DND-41 (cell line): ENCODE data around the gene ARSJ.
"Not testable (repeated sequence)": the region's sequence is repeated elsewhere in the genome, so short reads cannot be mapped to it uniquely, and the experiment has no call there.

Source experiments
- ATAC-seq: fragments of 200-7000 bp; cut with Tn5 transposase; 3 replicates; pipeline ENCODE4 v1.9.1; 2021; ENCODE audit warnings: low read depth; ENCODE audit not compliant: insufficient read depth
- DNase-seq: peaks from one replicate; pipeline ENCODE4 v3.0.0-alpha.2; 2020
- H2AFZ ChIP-seq: 2 replicates; pipeline ENCODE4 v1.6.0; 2012; ENCODE audit warnings: low read depth, low read length
- H3K27ac ChIP-seq: 2 replicates; pipeline ENCODE4 v1.5.1; 2012; ENCODE audit warnings: low read length, inconsistent platforms
- H3K27me3 ChIP-seq: fragments of 200-600 bp; sonication (generic); 2 replicates; pipeline ENCODE4 v1.6.0; 2012; ENCODE audit warnings: low read length, mild to moderate bottlenecking, inconsistent platforms; ENCODE audit not compliant: insufficient read depth, poor library complexity
- H3K36me3 ChIP-seq: 2 replicates; pipeline ENCODE4 v1.5.1; 2012; ENCODE audit warnings: low read length, inconsistent platforms; ENCODE audit not compliant: insufficient read depth
- H3K4me1 ChIP-seq: 2 replicates; pipeline ENCODE4 v1.5.1; 2012; ENCODE audit warnings: mild to moderate bottlenecking, low read length; ENCODE audit not compliant: insufficient read depth
- H3K4me2 ChIP-seq: 2 replicates; pipeline ENCODE4 v1.6.0; 2012; ENCODE audit warnings: mild to moderate bottlenecking, moderate library complexity, low read length, inconsistent platforms; ENCODE audit not compliant: insufficient read depth
- H3K4me3 ChIP-seq, 2 experiments: fragments of 200-600 bp in 1 of 2; shearing (Covaris generic) in 1 of 2; 2 replicates each; pipeline ENCODE4 v1.5.1; 2012 to 2016; ENCODE audit warnings: inconsistent platforms in 2 of 2, low read length in 2 of 2, mild to moderate bottlenecking in 2 of 2, low read depth in 1 of 2, moderate library complexity in 1 of 2
- H3K79me2 ChIP-seq: 2 replicates; pipeline ENCODE4 v1.6.0; 2012; ENCODE audit warnings: low read length, inconsistent platforms; ENCODE audit not compliant: insufficient read depth
- H3K9ac ChIP-seq: 2 replicates; pipeline ENCODE4 v1.6.0; 2012; ENCODE audit warnings: low read depth, mild to moderate bottlenecking, inconsistent platforms, low read length, moderate library complexity
- H3K9me3 ChIP-seq: 2 replicates; pipeline ENCODE4 v1.5.1; 2012; ENCODE audit warnings: low read length, moderate library complexity, mild to moderate bottlenecking, inconsistent platforms; ENCODE audit not compliant: insufficient read depth, severe bottlenecking
- H4K20me1 ChIP-seq: 2 replicates; pipeline ENCODE4 v1.6.0; 2012; ENCODE audit warnings: low read length; ENCODE audit not compliant: insufficient read depth
- CTCF ChIP-seq: IDR thresholded peaks from 2 replicates; pipeline ENCODE4 v1.5.1; 2012; ENCODE audit warnings: borderline replicate concordance, low read length, moderate library complexity, mild to moderate bottlenecking; ENCODE audit not compliant: poor library complexity, severe bottlenecking; ENCODE audit errors: extremely low read depth
- EZH2 ChIP-seq: IDR thresholded peaks from 3 replicates; pipeline ENCODE4 v1.6.1; 2012; ENCODE audit warnings: borderline replicate concordance, low read depth, mild to moderate bottlenecking, moderate library complexity, low read length, inconsistent platforms; ENCODE audit not compliant: severe bottlenecking

The ARSJ gene

GRCh38 chr4:114012749-114013148 lies 33.3 kb upstream of the ARSJ start:
- TF ChIP-seq CTCF: no peak
- TF ChIP-seq EZH2: no peak
- ATAC-seq (no peak), DNase-seq (no peak)
- Histone ChIP-seq H3K79me2 (no peaks in the 10 kb centered on the region), H3K36me3 (no peaks in the 10 kb centered on the region), H3K27me3 (no peaks in the 10 kb centered on the region), H2AFZ (no peak overlapping the region), H3K4me3 (no peak overlapping the region), H3K4me1 (no peaks in the 10 kb centered on the region), H3K9ac (no peak overlapping the region), H3K9me3 (no peaks in the 10 kb centered on the region), H3K4me2 (no peak overlapping the region), H4K20me1 (no peaks in the 10 kb centered on the region), H3K27ac (no peak overlapping the region)

GRCh38 chr4:114005569-114006442 lies 26.4 kb upstream of the ARSJ start:
- no peaks in the 10 kb centered on the region for H4K20me1 ChIP-seq
- H3K4me1 ChIP-seq: no peaks in the 10 kb centered on the region
- TF ChIP-seq CTCF (no peak), EZH2 (no peak)
- no peak overlapping the region for H3K27ac ChIP-seq
- no peaks in the 10 kb centered on the region for H3K36me3 ChIP-seq
- H3K9ac ChIP-seq: no peak overlapping the region
- no peak overlapping the region for H3K4me3 ChIP-seq
- no peaks in the 10 kb centered on the region for H3K79me2 ChIP-seq
- no peaks in the 10 kb centered on the region for H3K9me3 ChIP-seq
- no peak for ATAC-seq
- H2AFZ ChIP-seq: no peak overlapping the region
- DNase-seq: no peak
- H3K4me2 ChIP-seq: no peak overlapping the region
- no peaks in the 10 kb centered on the region for H3K27me3 ChIP-seq

GRCh38 chr4:114004483-114005226 lies 25.2 kb upstream of the ARSJ start:
- not testable (repeated sequence) for H3K4me3 ChIP-seq, H3K36me3 ChIP-seq, H3K9me3 ChIP-seq, H3K4me2 ChIP-seq, H4K20me1 ChIP-seq, H3K4me1 ChIP-seq, H3K79me2 ChIP-seq, DNase-seq, H3K9ac ChIP-seq, H3K27me3 ChIP-seq, H3K27ac ChIP-seq, H2AFZ ChIP-seq, ATAC-seq

- no peaks in the 10 kb centered on the region for H3K4me1 ChIP-seq
- H3K36me3 ChIP-seq: no peaks in the 10 kb centered on the region
- TF ChIP-seq EZH2 (no peak), CTCF (no peak)
- H3K9ac ChIP-seq: no peak overlapping the region
- no peak overlapping the region for H2AFZ ChIP-seq
- no peaks in the 10 kb centered on the region for H3K9me3 ChIP-seq
- H3K79me2 ChIP-seq: no peaks in the 10 kb centered on the region
- H3K27ac ChIP-seq: no peak overlapping the region
- no peak overlapping the region for H3K4me2 ChIP-seq
- H3K27me3 ChIP-seq: no peaks in the 10 kb centered on the region
- no peak overlapping the region for H3K4me3 ChIP-seq
- no peaks in the 10 kb centered on the region for H4K20me1 ChIP-seq
- DNase-seq (no peak), ATAC-seq (no peak)
Measured at GRCh38 chr4:113998531-113998930, 19.1 kb upstream of the ARSJ start.
